GM19397 (cell line): ENCODE results near the gene FCRLA.
"Not testable (repeated sequence)": the region's sequence is repeated elsewhere in the genome, so short reads cannot be mapped to it uniquely, and the experiment has no call there.

Experiments
- ATAC-seq: cut with Tn5 transposase; IDR thresholded peaks from one replicate; pipeline ENCODE4 v1.9.1; 2021; ENCODE audit warnings: mild to moderate bottlenecking, moderate library complexity; ENCODE audit not compliant: unreplicated experiment

The FCRLA gene

GRCh38 chr1:161705537-161705936 is 1.5 kb upstream of the FCRLA start:
- ATAC-seq: peak; percentile 48

- ATAC-seq: no peak
Measured at GRCh38 chr1:161706113-161706481, 932 bp upstream of the FCRLA start.

- ATAC-seq: no peak
Measured at GRCh38 chr1:161707503-161707902, 474 bp downstream of the FCRLA start.

- ATAC-seq: no peak
Measured at GRCh38 chr1:161709373-161709772, 2.3 kb downstream of the FCRLA start.

GRCh38 chr1:161710560-161710959 is 3.5 kb downstream of the FCRLA start:
- ATAC-seq: no peak

- no peak for ATAC-seq
Measured at GRCh38 chr1:161718559-161719324, 11.7 kb downstream of the FCRLA start.

- no peak for ATAC-seq
Measured at GRCh38 chr1:161719325-161719611, 12.2 kb downstream of the FCRLA start.

GRCh38 chr1:161720422-161720821 is 13.4 kb downstream of the FCRLA start:
- no peak for ATAC-seq

- no peak for ATAC-seq
Measured at GRCh38 chr1:161720956-161721737, 14.1 kb downstream of the FCRLA start, which contains the start of gene FCRLB. Gene FCRLB (plus strand): TSS chr1:161721544. CDS start chr1:161722673, 1,129 bp downstream.

- no peak for ATAC-seq
Measured at GRCh38 chr1:161721738-161722343, 14.8 kb downstream of the FCRLA start.

GRCh38 chr1:161722406-161722805 is 15.4 kb downstream of the FCRLA start:
- no peak for ATAC-seq

- no peak for ATAC-seq
Measured at GRCh38 chr1:161723459-161724141, 16.6 kb downstream of the FCRLA start.

- ATAC-seq: not testable (repeated sequence)
Measured at GRCh38 chr1:161725258-161725907, 18.4 kb downstream of the FCRLA start.

- ATAC-seq: peak; percentile 13
Measured at GRCh38 chr1:161725908-161726472, 19.0 kb downstream of the FCRLA start.

- ATAC-seq: peak; percentile 66
Measured at GRCh38 chr1:161726473-161727255, 19.6 kb downstream of the FCRLA start.

- peak; percentile 16 for ATAC-seq
Measured at GRCh38 chr1:161727256-161727924, 20.4 kb downstream of the FCRLA start.

GRCh38 chr1:161728376-161729226 is 21.6 kb downstream of the FCRLA start:
- ATAC-seq: no peak

- no peak for ATAC-seq
Measured at GRCh38 chr1:161730050-161730564, 23.1 kb downstream of the FCRLA start.
